HepG2 (cell line): ENCODE data around the gene VASH2. TPM values are rescaled to one million over a fixed set of nuclear protein-coding genes. Genes with fewer than 3 reads are reported as not detected.

Experiments
- ATAC-seq: fragments of 200-7000 bp; cut with Tn5 transposase; 3 replicates; pipeline ENCODE4 v1.9.1; 2020; ENCODE audit warnings: mild to moderate bottlenecking, moderate library complexity
- BruUV-seq: library from RNA; stranded (reverse); fragments of 400-500 nt; replicated peaks from 2 replicates; lab custom pipeline; 2021; lab: Mats Ljungman, UMichigan
- CTCF ChIA-PET: fragments of 300-600 bp; formaldehyde crosslinking; extraction: SDS; loops from one replicate; lab custom pipeline; 2021; ENCODE audit warnings: low total read pairs, inconsistent platforms, low intra/inter-chr PET ratio; lab: Yijun Ruan, JAX
- POLR2A ChIA-PET: fragments of 350-600 bp; sonication (Branson Sonifier 250); formaldehyde crosslinking; loops from one replicate; lab custom pipeline; 2020; ENCODE audit warnings: antibody characterized with exemption, inconsistent platforms; lab: Yijun Ruan, JAX
- DNase-seq: peaks from one replicate; pipeline ENCODE4 v3.0.0-alpha.2; 2015; ENCODE audit warnings: low spot score
- FAIRE-seq: peaks from 3 replicates; lab custom pipeline; 2011; peaks lifted over from hg19 to GRCh38; lab: Jason Lieb, UNC
- H2AFZ ChIP-seq: one replicate; pipeline ENCODE4 v1.6.1; 2011; ENCODE audit warnings: low read length, inconsistent platforms
- H3K27ac ChIP-seq: fragments of 300-600 bp; 3 replicates; pipeline ENCODE4 v1.8.0; 2011; ENCODE audit warnings: mixed run types, mild to moderate bottlenecking, mixed read lengths, low read length, inconsistent platforms; ENCODE audit not compliant: insufficient read depth; ENCODE audit errors: extremely low read length
- H3K27me3 ChIP-seq, 2 experiments: fragments of 200-600 bp in 1 of 2; 2 replicates in 1 of 2; 3 replicates in 1 of 2; pipeline versions ENCODE4 v1.6.0 to v1.8.0; 2011; ENCODE audit warnings: low read length in 2 of 2, mild to moderate bottlenecking in 2 of 2, moderate library complexity in 2 of 2, inconsistent platforms in 1 of 2; ENCODE audit not compliant: insufficient read depth in 2 of 2, control insufficient read depth in 1 of 2
- H3K36me3 ChIP-seq, 2 experiments: fragments of 200-600 bp in 1 of 2; replicated peaks in 1 of 2; 2 replicates in 1 of 2; 3 replicates in 1 of 2; pipeline versions ENCODE4 v1.5.1 to v1.8.0; 2011; ENCODE audit warnings: low read length in 2 of 2, inconsistent platforms in 1 of 2; ENCODE audit not compliant: insufficient read depth in 2 of 2, control insufficient read depth in 1 of 2
- H3K4me1 ChIP-seq: 2 replicates; pipeline ENCODE4 v1.5.1; 2012; ENCODE audit warnings: low read length, inconsistent platforms; ENCODE audit not compliant: insufficient read depth
- H3K4me2 ChIP-seq: 2 replicates; pipeline ENCODE4 v1.6.0; 2011; ENCODE audit warnings: low read depth, low read length, inconsistent platforms
- H3K4me3 ChIP-seq, 3 experiments: fragments of 200-600 bp in 1 of 3; sonication (generic), shearing (Covaris generic) in 1 of 3; replicated peaks in 1 of 3; 2 replicates each; pipeline ENCODE4 v1.5.1; 2011 to 2016; ENCODE audit warnings: low read length in 3 of 3, inconsistent platforms in 2 of 3, low read depth in 2 of 3, mild to moderate bottlenecking in 2 of 3, control low read depth in 1 of 3, mixed read lengths in 1 of 3; ENCODE audit not compliant: insufficient read depth in 1 of 3
- H3K79me2 ChIP-seq: one replicate; pipeline ENCODE4 v1.6.1; 2011; ENCODE audit warnings: low read length, inconsistent platforms; ENCODE audit not compliant: insufficient read depth
- H3K9ac ChIP-seq: 2 replicates; pipeline ENCODE4 v1.6.0; 2011; ENCODE audit warnings: mild to moderate bottlenecking, low read depth, low read length, inconsistent platforms; ENCODE audit not compliant: insufficient read depth
- H3K9me3 ChIP-seq: 2 replicates; pipeline ENCODE4 v1.5.1; 2012; ENCODE audit warnings: mild to moderate bottlenecking, low read length
- H4K20me1 ChIP-seq: 2 replicates; pipeline ENCODE4 v1.6.0; 2011; ENCODE audit warnings: inconsistent platforms, mild to moderate bottlenecking, low read length, moderate library complexity; ENCODE audit not compliant: insufficient read depth
- ATF7-NPFF ChIP-seq: sonication (generic); formaldehyde crosslinking; IDR thresholded peaks from 2 replicates; pipeline ENCODE4 v1.8.1; 2023; ENCODE audit warnings: mild to moderate bottlenecking, low read depth, missing genetic modification reagents, moderate library complexity
- MTA3 ChIP-seq: sonication (generic); formaldehyde crosslinking; IDR thresholded peaks from 2 replicates; pipeline ENCODE4 v1.4.0; 2020; ENCODE audit warnings: missing genetic modification reagents
- NFE2 ChIP-seq: sonication (generic); formaldehyde crosslinking; IDR thresholded peaks from 2 replicates; pipeline ENCODE4 v1.4.0; 2020; ENCODE audit warnings: missing genetic modification reagents
- NR2F2 ChIP-seq: IDR thresholded peaks from 2 replicates; pipeline ENCODE4 v1.6.1; 2012; ENCODE audit warnings: low read depth, inconsistent platforms, borderline replicate concordance
- PRPF4 ChIP-seq: fragments of 200-400 bp; formaldehyde crosslinking; IDR thresholded peaks from 2 replicates; pipeline ENCODE4 v1.6.1; 2016; ENCODE audit warnings: low read length, low read depth; ENCODE audit not compliant: poor library complexity, severe bottlenecking
- SMAD1 ChIP-seq: sonication (generic); formaldehyde crosslinking; IDR thresholded peaks from 2 replicates; pipeline ENCODE4 v1.4.0; 2020; ENCODE audit warnings: missing genetic modification reagents, low read depth, mild to moderate bottlenecking, borderline replicate concordance
- ZNF317 ChIP-seq: sonication (generic); formaldehyde crosslinking; IDR thresholded peaks from 2 replicates; pipeline ENCODE4 v1.5.0; 2020; ENCODE audit warnings: mild to moderate bottlenecking, missing genetic modification reagents
- ZNF337 ChIP-seq: sonication (generic); formaldehyde crosslinking; IDR thresholded peaks from 2 replicates; pipeline ENCODE4 v1.5.1; 2020; ENCODE audit warnings: missing genetic modification reagents, low read depth, mild to moderate bottlenecking, borderline replicate concordance
- ZNF567 ChIP-seq: sonication (generic); formaldehyde crosslinking; IDR thresholded peaks from 2 replicates; pipeline ENCODE4 v1.8.1; 2023; ENCODE audit warnings: mild to moderate bottlenecking, missing genetic modification reagents, borderline replicate concordance
- ZNF781 ChIP-seq: sonication (generic); formaldehyde crosslinking; IDR thresholded peaks from 2 replicates; pipeline ENCODE4 v1.5.1; 2020; ENCODE audit warnings: borderline replicate concordance, mild to moderate bottlenecking, missing genetic modification reagents; ENCODE audit errors: not compliant biosample characterization
- ZSCAN25 ChIP-seq: sonication (generic); formaldehyde crosslinking; IDR thresholded peaks from 2 replicates; pipeline ENCODE4 v1.8.0; 2022; ENCODE audit warnings: mild to moderate bottlenecking, missing genetic modification reagents
- WGBS: methylation state at CpG from one replicate; pipeline ENCODE4 v1.1.6; 2017; ENCODE audit warnings: low lambda C conversion rate; 5-methylcytosine and 5-hydroxymethylcytosine counted together
- in situ Hi-C: cut with HindIII; loops from 2 replicates; pipeline ENCODE4 v1.10.0; 2017; ENCODE audit warnings: low pct_unique_long_range_greater_than_20kb; ENCODE audit not compliant: extremely low pct_ligation_motif_present
- intact Hi-C: fragments of 100-400 bp; cut with micrococcal nuclease; formaldehyde crosslinking; loops from one replicate; pipeline ENCODE4 v1.10.0; 2022; ENCODE audit not compliant: unreplicated experiment
- polyA plus RNA-seq, 8 experiments: library from polyadenylated mRNA; depleted of rRNA in 3 of 8; stranded (reverse) in 7 of 8; unstranded in 1 of 8; fragments of >200 nt; fragmentation: Illumina TruSeq in 4 of 8; extraction: Trizol in 4 of 8; gene quantifications; 2 replicates each; pipeline versions ENCODE4 v1.2.1 to v1.2.3, GENCODE V29; 2011 to 2016; ENCODE audit warnings: low read depth in 4 of 8, missing spikeins in 1 of 8, mixed read lengths in 1 of 8; ENCODE audit not compliant: insufficient read depth in 1 of 8
- total RNA-seq, 5 experiments: library from RNA; depleted of rRNA; stranded (reverse); fragments of >200 nt; fragmentation: Illumina TruSeq; extraction: Trizol; gene quantifications; 2 replicates each; pipeline ENCODE4 v1.2.3, GENCODE V29; 2016; ENCODE audit warnings: low read depth in 1 of 5

Gene VASH2
- total and polyA plus RNA-seq, 2 of the 13 experiments (the other 11 are each of a cell fraction or from before 2014, with no cell fraction given): 0.44 to 1.00 TPM

- no TSS peak for BruUV-seq
- Histone ChIP-seq H3K79me2 (no peaks in the 10 kb centered on the region), H2AFZ (no peak overlapping the region), H3K27me3 (peaks cover 0 to 16% of the 10 kb centered on the region in 2 experiments; a peak in 1 of 5 replicates), H4K20me1 (no peaks in the 10 kb centered on the region), H3K27ac (no peak overlapping the region), H3K9ac (no peak overlapping the region), H3K9me3 (no peaks in the 10 kb centered on the region), H3K36me3 (no peaks in the 10 kb centered on the region), H3K4me3 (no peak overlapping the region), H3K4me1 (peaks cover 43% of the 10 kb centered on the region), H3K4me2 (no peak overlapping the region)
- FAIRE-seq (no peak), DNase-seq (no peak), ATAC-seq (no peak)
- in situ Hi-C loops (no loop called here), intact Hi-C loops (loop anchor here (10.0 kb wide), 1 partner anchor 104 kb away; no protein-coding TSS in a partner anchor)
- ChIA-PET POLR2A (no interaction called here), CTCF (no interaction called here)
- TF ChIP-seq ZNF567 (no peak), PRPF4 (no peak), ZSCAN25 (CRISPR knock-in tag) (no peak), ZNF781 (no peak), ZNF317 (CRISPR knock-in tag) (no peak), NFE2 (CRISPR knock-in tag) (no peak), MTA3 (no peak), SMAD1 (CRISPR knock-in tag) (no peak), ZNF337 (no peak), NR2F2 (no peak), ATF7-NPFF (CRISPR knock-in tag) (no peak)
- WGBS: 12% methylated on average over 2 of the region's 2 CpGs
Measured at GRCh38 chr1:212918824-212919223, 31.5 kb upstream of the VASH2 start.
